DMS153 (cell line): ENCODE data around the gene LHX4.

Source experiments
- DNase-seq: peaks from one replicate; lab custom pipeline; 2025; lab: John Stamatoyannopoulos, UW

LHX4 gene

DNA sequence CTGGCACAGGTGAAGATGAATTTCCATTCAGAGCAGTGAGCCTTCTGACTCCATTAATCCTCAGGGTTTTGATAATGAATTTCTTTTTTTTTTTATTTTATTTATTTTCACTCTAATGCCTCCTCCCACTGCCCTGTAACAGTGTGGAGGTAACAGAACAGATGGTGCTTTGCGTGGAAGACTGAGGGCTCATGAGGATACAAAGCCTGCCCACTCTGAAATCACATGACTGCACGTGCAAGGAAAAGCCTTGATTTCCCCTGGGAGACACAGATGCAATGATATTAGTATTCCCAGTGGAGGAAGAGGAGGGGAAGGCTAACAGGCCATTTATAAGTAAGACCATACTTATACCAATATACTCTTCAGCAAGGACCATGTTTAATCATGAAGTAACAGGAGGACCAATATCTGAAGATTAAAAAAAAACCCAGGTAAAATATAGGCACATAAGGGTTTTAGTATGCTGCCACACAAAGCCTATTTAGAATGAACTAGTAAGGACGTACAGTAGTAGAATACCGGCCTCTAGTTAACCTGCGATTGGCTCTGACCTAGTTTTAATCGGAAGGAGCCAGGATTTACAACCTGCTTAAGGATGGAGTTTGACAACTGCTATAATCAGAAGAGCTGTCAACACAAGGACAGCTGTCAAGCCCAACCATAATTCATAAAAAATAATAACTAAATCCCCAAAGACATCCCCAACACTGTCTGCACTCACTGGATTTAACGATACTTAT is 69.6 kb downstream of the LHX4 start:
- DNase-seq = no peak

DNA sequence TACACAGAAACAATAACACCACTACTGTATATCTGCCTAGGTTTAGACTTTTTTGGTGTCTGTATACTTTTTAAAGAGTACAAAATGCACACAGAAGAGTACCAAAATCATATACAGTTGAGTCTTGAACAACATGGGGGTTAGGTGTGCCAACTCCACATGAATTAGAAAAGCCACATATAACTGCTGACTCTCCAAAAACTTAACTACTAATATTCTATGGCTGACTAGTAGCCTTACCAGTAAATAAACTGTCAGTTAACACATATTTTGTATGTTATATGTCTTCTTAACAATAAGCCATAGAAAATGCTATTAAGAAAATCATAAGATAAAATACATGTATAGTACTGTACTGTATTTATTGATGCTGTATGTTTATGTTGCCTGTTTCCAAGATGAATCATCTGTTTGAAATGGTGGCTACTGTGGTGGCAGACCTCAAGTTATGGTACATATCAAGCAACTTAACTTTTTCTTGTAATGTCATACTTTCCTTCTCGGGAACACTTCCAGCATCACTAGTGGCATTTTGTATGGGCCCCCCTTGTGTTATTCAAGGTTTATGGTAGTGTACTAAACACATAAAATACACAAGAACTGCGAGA is 71.2 kb downstream of the LHX4 start:
- no peak for DNase-seq

DNA sequence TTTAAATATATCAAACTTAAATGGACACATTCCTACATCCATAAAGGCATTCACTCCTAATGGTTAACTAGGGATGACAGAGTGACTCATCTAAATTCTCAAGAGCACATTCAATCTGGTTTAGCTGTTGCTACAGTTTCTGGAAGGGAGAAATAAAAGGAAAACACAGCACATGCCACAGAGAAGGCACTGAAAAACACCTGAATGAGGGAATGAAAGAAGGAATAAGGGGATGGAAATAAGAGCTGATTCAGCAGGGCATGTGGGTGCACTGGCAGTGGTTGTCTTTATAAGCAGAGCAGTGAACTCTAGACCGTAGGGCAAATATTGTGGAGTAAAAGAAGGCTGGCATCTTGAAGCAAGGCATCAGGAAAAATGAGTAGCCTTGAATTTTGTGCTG is 79.3 kb downstream of the LHX4 start:
- no peak for DNase-seq

DNA sequence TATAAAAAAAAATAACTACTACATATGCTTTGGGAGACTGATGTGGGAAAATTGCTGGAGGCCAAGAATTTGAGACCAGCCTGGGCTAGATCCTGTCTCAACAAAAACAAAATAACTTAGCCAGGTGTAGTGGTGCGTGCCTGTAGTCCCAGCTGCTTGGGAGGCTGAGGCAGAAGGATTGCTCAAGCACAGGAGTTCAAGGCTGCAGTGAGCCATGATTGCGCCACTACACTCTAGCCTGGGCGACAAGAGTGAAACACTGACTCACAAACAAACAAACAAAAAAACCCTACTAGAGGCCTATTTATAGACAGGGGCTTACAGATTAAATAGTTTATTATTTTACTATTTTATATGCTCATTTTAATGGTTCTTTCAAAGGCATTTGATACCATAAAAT is 80.0 kb downstream of the LHX4 start:
- DNase-seq = no peak

DNA sequence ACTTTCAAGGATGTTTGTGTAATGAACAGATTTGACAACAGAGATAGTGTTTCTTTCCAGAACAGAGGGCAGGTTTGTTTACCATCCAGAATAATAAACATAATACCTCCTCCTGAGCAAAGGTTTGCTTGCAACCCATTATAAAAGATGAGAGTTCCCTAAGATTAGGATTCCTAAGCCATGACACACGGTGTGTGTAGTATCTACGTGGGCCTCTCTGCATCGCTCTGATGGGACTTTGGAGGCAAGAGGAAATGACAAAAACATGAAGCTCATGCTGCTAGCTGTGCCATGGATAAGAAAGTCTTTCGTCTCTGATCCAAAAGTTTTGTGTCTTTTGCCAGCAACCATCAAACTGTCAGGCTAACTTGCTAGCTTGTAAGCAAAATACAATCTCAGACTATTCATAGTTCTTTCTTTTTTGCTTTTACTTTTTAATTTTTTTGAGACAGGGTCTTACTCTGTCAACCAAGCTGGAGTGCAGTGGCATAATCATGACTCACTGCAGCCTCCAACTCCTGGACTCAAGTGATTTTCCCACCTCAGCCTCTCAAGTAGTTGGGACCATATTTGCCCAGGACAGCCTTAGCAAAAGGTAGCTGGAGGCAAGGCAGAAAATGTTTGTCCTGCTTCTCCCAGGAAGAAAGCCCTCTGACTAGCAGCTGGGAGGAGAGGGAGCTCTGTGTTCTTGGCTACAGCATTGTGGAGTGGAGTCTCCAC is 81.1 kb downstream of the LHX4 start:
- no peak for DNase-seq

DNA sequence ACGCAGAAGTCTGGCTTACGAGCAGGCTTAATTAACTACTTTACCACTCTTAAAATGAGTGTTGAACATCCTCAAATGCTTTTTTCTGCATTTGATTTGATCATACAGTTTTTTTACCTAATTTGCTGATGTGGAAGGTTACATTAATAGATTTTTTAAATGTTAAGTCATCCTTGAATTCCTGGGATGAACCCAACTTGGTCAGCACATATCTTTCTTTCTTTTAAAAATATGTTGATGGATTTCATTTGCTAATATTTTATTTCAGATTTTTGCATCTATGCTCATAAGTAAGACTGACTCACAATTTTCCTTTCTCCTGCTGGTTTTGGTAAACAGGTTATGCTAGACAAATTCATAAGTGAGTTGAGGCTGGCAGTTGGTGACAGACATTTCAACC is 82.9 kb downstream of the LHX4 start:
- no peak for DNase-seq

DNA sequence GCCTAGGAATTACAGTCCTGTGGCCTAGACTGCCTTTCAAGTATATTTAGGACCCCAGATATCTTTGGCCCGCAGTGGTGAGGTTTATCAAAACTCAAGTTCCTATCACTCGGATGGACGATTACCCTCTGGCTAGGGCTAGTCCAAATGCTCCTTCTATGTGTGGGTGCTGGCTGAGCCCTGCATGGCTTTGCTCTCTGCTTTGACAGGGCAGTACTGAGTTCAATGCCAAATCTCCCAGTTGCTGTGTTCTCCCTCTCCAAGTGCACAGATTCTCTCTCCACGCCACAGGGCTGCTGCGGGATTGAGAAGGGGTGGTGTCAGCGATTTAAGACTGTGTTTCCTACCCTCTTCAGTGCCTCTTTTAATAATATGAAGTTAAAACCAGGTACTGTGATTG is 97.0 kb downstream of the LHX4 start:
- DNase-seq = no peak
